GM19324 (cell line): Measurements from ENCODE around the gene DNAJC18.
"Not testable (repeated sequence)": the region's sequence is repeated elsewhere in the genome, so short reads cannot be mapped to it uniquely, and the experiment has no call there.

Source experiments
- ATAC-seq: cut with Tn5 transposase; IDR thresholded peaks from one replicate; pipeline ENCODE4 v1.9.1; 2021; ENCODE audit warnings: mild to moderate bottlenecking, moderate library complexity; ENCODE audit not compliant: unreplicated experiment, low FRiP score

The DNAJC18 gene

GRCh38 chr5:139389701-139390638 is 49.4 kb downstream of the DNAJC18 start, which contains the start of gene MZB1:
MZB1 (minus strand) TSS chr5:139389913; CDS start chr5:139389856, 57 bp downstream.
- ATAC-seq, result peak; percentile 45

- no peak for ATAC-seq
These were observed 51.0 kb downstream of the DNAJC18 start for GRCh38 chr5:139388198-139388821.

GRCh38 chr5:139387611-139388197 is 51.6 kb downstream of the DNAJC18 start:
- ATAC-seq, result no peak

- not testable (repeated sequence) for ATAC-seq
These were observed 52.4 kb downstream of the DNAJC18 start for GRCh38 chr5:139386956-139387355.

GRCh38 chr5:139386050-139386438 is 53.3 kb downstream of the DNAJC18 start:
- ATAC-seq, result no peak

GRCh38 chr5:139385061-139386049 is 54.0 kb downstream of the DNAJC18 start:
- no peak for ATAC-seq

GRCh38 chr5:139384591-139385051 is 54.7 kb downstream of the DNAJC18 start:
- ATAC-seq, result no peak

GRCh38 chr5:139383993-139384590 is 55.2 kb downstream of the DNAJC18 start:
- ATAC-seq, result no peak

GRCh38 chr5:139383275-139383992 is 55.9 kb downstream of the DNAJC18 start, which contains the start of gene SLC23A1:
SLC23A1 (minus strand) TSS chr5:139383297; CDS start chr5:139383253, 44 bp downstream.
- ATAC-seq, result no peak

- ATAC-seq, result no peak
These were observed 56.5 kb downstream of the DNAJC18 start for GRCh38 chr5:139382807-139383206.

GRCh38 chr5:139381837-139382761 is 57.2 kb downstream of the DNAJC18 start:
- ATAC-seq, result no peak

GRCh38 chr5:139379626-139380449 is 59.5 kb downstream of the DNAJC18 start:
- ATAC-seq, result no peak

- no peak for ATAC-seq
These were observed 60.4 kb downstream of the DNAJC18 start for GRCh38 chr5:139378941-139379361.

- ATAC-seq, result no peak
These were observed 61.1 kb downstream of the DNAJC18 start for GRCh38 chr5:139378101-139378825.

GRCh38 chr5:139377226-139377625 is 62.1 kb downstream of the DNAJC18 start:
- ATAC-seq, result no peak

GRCh38 chr5:139376364-139376763 is 63.0 kb downstream of the DNAJC18 start:
- ATAC-seq, result no peak
